WTC11 (cell line): ENCODE measurements around the gene CCDC28A. TPM values are rescaled to one million over a fixed set of nuclear protein-coding genes. Genes with fewer than 3 reads are reported as not detected.

Experiments used
- ATAC-seq: fragments of 200-7000 bp; cut with Tn5 transposase; 2 replicates; pipeline ENCODE4 v1.10.0; 2021; ENCODE audit warnings: mild to moderate bottlenecking, moderate library complexity
- CTCF ChIA-PET: fragments of 300-600 bp; sonication (Branson Sonifier 250); formaldehyde crosslinking; loops from one replicate; lab custom pipeline; 2021; ENCODE audit warnings: antibody characterized with exemption; lab: Charles Lee
- POLR2A ChIA-PET: fragments of 350-600 bp; sonication (Branson Sonifier 250); formaldehyde crosslinking; loops from one replicate; lab custom pipeline; 2021; ENCODE audit warnings: antibody characterized with exemption; lab: Charles Lee
- DNase-seq: peaks from one replicate; pipeline ENCODE4 v3.0.0; 2021; ENCODE audit warnings: low spot score
- H3K27ac Mint-ChIP-seq: 2 replicates; pipeline ENCODE4 v1.8.0; 2021; ENCODE audit warnings: mixed read lengths
- H3K27me3 Mint-ChIP-seq: 2 replicates; pipeline ENCODE4 v1.8.0; 2021; ENCODE audit warnings: low read depth, mild to moderate bottlenecking, moderate library complexity, mixed read lengths
- H3K36me3 Mint-ChIP-seq: 2 replicates; pipeline ENCODE4 v1.8.0; 2021; ENCODE audit warnings: mixed read lengths
- H3K4me1 Mint-ChIP-seq: 2 replicates; pipeline ENCODE4 v1.8.0; 2022; ENCODE audit warnings: mixed read lengths
- H3K4me3 Mint-ChIP-seq: 2 replicates; pipeline ENCODE4 v1.8.0; 2021; ENCODE audit warnings: mild to moderate bottlenecking, moderate library complexity, mixed read lengths
- H3K9me3 Mint-ChIP-seq: 2 replicates; pipeline ENCODE4 v1.8.0; 2021; ENCODE audit warnings: mixed read lengths
- ATF1 ChIP-seq: sonication (generic); formaldehyde crosslinking; IDR thresholded peaks from 2 replicates; pipeline ENCODE4 v1.8.1; 2023; ENCODE audit warnings: mild to moderate bottlenecking, moderate library complexity, missing genetic modification reagents
- CREM ChIP-seq: sonication (generic); formaldehyde crosslinking; IDR thresholded peaks from 2 replicates; pipeline ENCODE4 v1.8.1; 2022; ENCODE audit warnings: mild to moderate bottlenecking, missing genetic modification reagents, moderate library complexity
- CTCF ChIP-seq: fragments of 200-600 bp; IDR thresholded peaks from 2 replicates; pipeline ENCODE4 v1.8.0; 2022; ENCODE audit warnings: antibody characterized with exemption
- ELF4 ChIP-seq: sonication (generic); formaldehyde crosslinking; IDR thresholded peaks from 2 replicates; pipeline ENCODE4 v1.8.1; 2022; ENCODE audit warnings: low read depth, mild to moderate bottlenecking, moderate library complexity, missing genetic modification reagents
- ETV6 ChIP-seq: sonication (generic); formaldehyde crosslinking; IDR thresholded peaks from 2 replicates; pipeline ENCODE4 v1.8.1; 2022; ENCODE audit warnings: mild to moderate bottlenecking, missing genetic modification reagents
- KAT7 ChIP-seq: sonication (generic); formaldehyde crosslinking; IDR thresholded peaks from 2 replicates; pipeline ENCODE4 v1.8.1; 2023; ENCODE audit warnings: missing genetic modification reagents, mild to moderate bottlenecking, borderline replicate concordance
- MXD4 ChIP-seq: fragments of 250-450 bp; sonication (Bioruptor Pico); IDR thresholded peaks from 2 replicates; pipeline ENCODE4 v1.8.0; 2021; ENCODE audit warnings: mild to moderate bottlenecking, moderate library complexity, borderline replicate concordance
- PRDM15 ChIP-seq: sonication (generic); formaldehyde crosslinking; IDR thresholded peaks from 2 replicates; pipeline ENCODE4 v1.8.0; 2022; ENCODE audit warnings: missing genetic modification reagents
- PREB ChIP-seq: sonication (generic); formaldehyde crosslinking; IDR thresholded peaks from 2 replicates; pipeline ENCODE4 v1.8.1; 2022; ENCODE audit warnings: mild to moderate bottlenecking, missing genetic modification reagents, moderate library complexity, borderline replicate concordance
- RELA ChIP-seq: sonication (generic); formaldehyde crosslinking; IDR thresholded peaks from 2 replicates; pipeline ENCODE4 v1.8.1; 2022; ENCODE audit warnings: missing genetic modification reagents, mild to moderate bottlenecking, borderline replicate concordance
- SP1 ChIP-seq: sonication (generic); formaldehyde crosslinking; conservative IDR thresholded peaks from 2 replicates; pipeline ENCODE4 v1.8.1; 2022; ENCODE audit warnings: missing genetic modification reagents
- TEAD1 ChIP-seq: sonication (generic); formaldehyde crosslinking; IDR thresholded peaks from 2 replicates; pipeline ENCODE4 v1.8.0; 2022; ENCODE audit warnings: mild to moderate bottlenecking, missing genetic modification reagents
- TP53 ChIP-seq: sonication (generic); formaldehyde crosslinking; IDR thresholded peaks from 2 replicates; pipeline ENCODE4 v1.8.1; 2023; ENCODE audit warnings: mild to moderate bottlenecking, missing genetic modification reagents
- ZNF138 ChIP-seq: sonication (generic); formaldehyde crosslinking; conservative IDR thresholded peaks from 2 replicates; pipeline ENCODE4 v1.8.1; 2022; ENCODE audit warnings: mild to moderate bottlenecking, moderate library complexity, missing genetic modification reagents
- ZNF219 ChIP-seq: sonication (generic); formaldehyde crosslinking; IDR thresholded peaks from 2 replicates; pipeline ENCODE4 v1.8.0; 2023; ENCODE audit warnings: missing genetic modification reagents, mild to moderate bottlenecking, borderline replicate concordance
- ZNF671 ChIP-seq: fragments of 250-450 bp; sonication (Bioruptor Pico); IDR thresholded peaks from 2 replicates; pipeline ENCODE4 v1.8.0; 2021; ENCODE audit warnings: mild to moderate bottlenecking
- total RNA-seq: library from RNA; stranded (reverse); gene quantifications from 3 replicates; pipeline ENCODE4 v1.2.3, GENCODE V29; 2021
- TF ChIP-seq, protein P1 (sequence below): sonication (generic); formaldehyde crosslinking; IDR thresholded peaks from 2 replicates; pipeline ENCODE4 v1.8.1; 2023; ENCODE audit warnings: mild to moderate bottlenecking, missing genetic modification reagents
- TF ChIP-seq, protein P2 (sequence below): fragments of 250-450 bp; sonication (Bioruptor Pico); IDR thresholded peaks from 2 replicates; pipeline ENCODE4 v1.9.0; 2021; ENCODE audit warnings: mild to moderate bottlenecking

Gene CCDC28A
- total RNA-seq, 1 experiment from 2014 or later, result 8.7 TPM

DNA sequence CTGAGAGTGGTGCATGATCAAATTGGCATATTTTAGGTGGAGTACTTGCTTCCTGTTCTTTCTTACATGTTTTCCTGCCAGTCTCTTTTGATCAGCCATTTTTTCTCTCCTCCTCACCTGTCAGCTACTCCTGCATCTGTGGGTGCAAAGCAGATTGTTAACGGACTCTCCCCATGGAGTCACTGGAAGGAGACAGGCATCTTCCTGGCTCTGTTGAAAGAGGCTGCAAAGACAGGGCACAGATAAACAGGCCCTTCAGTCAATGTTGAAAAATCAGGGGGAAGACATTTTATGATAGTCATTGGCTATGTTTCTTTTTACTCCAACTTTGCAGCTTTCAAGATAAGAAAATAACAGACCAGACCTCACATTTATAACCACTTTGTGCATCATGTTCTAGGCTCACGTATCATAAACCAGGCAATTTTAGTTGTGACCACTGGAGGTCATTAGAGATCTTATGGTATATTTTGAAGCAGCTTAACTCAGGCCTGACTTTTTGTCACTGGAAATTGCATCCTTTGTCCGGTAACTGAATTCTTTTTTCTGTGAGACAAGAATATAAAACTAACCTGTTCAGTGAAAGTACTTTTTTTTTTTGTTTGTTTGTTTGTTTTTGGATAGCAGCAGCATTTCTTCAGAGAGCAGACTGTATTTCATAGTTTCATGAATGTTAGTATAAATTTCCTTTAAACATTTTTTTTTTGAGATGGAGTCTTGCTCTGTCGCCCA, 42.4 kb downstream of the CCDC28A start:
- no peaks in the 10 kb centered on the region for H3K9me3 Mint-ChIP-seq
- no peak for DNase-seq
- ChIA-PET POLR2A (no interaction called here), CTCF (interaction anchor here (0.8 to 1.3 kb wide), 8 partner anchors 9 to 294 kb away, joined by 3 to 9 read pairs (median 3); partner anchors contain the start of gene REPS1)
- peaks cover 32% of the 10 kb centered on the region for H3K4me1 Mint-ChIP-seq
- H3K27ac Mint-ChIP-seq, result peak overlapping the region; percentile 53; the same call in 1 of the 2 replicates
- no peak for TF ChIP-seq ZNF138 (CRISPR knock-in tag)
- TF ChIP-seq CTCF, result peak; percentile 41
- TF ChIP-seq, all 79 proteins: peak for 1
- Mint-ChIP-seq H3K27me3 (no peaks in the 10 kb centered on the region), H3K36me3 (no peaks in the 10 kb centered on the region), H3K4me3 (no peak overlapping the region)
- peak; percentile 50 for ATAC-seq

GRCh38 chr6:138817799-138818198, 44.2 kb downstream of the CCDC28A start:
- DNase-seq, result peak; percentile 62
- Mint-ChIP-seq H3K4me1 (peaks cover 32% of the 10 kb centered on the region), H3K36me3 (no peaks in the 10 kb centered on the region), H3K4me3 (0 out of 2 replicates have a peak overlapping the region, but pooled peaks have one; percentile 2), H3K27me3 (no peaks in the 10 kb centered on the region), H3K9me3 (no peaks in the 10 kb centered on the region)
- ATAC-seq, result peak; percentile 89
- ChIA-PET CTCF (interaction anchor here (0.5 to 0.7 kb wide), 4 partner anchors 50 to 547 kb away, joined by 3 to 4 read pairs (median 3); no protein-coding TSS in a partner anchor), POLR2A (interaction anchor here (0.6 kb wide), 1 partner anchor 162 kb away, joined by 12 read pairs; no protein-coding TSS in a partner anchor)
- TF ChIP-seq MXD4 (CRISPR knock-in tag) (no peak), SP1 (CRISPR knock-in tag) (0 out of 2 replicates have a peak, but pooled peaks have one; percentile 10), TEAD1 (CRISPR knock-in tag) (0 out of 2 replicates have a peak, but pooled peaks have one; percentile 37), CREM (no peak), ETV6 (CRISPR knock-in tag) (0 out of 2 replicates have a peak, but pooled peaks have one; percentile 53)
- TF ChIP-seq, protein P1, sequence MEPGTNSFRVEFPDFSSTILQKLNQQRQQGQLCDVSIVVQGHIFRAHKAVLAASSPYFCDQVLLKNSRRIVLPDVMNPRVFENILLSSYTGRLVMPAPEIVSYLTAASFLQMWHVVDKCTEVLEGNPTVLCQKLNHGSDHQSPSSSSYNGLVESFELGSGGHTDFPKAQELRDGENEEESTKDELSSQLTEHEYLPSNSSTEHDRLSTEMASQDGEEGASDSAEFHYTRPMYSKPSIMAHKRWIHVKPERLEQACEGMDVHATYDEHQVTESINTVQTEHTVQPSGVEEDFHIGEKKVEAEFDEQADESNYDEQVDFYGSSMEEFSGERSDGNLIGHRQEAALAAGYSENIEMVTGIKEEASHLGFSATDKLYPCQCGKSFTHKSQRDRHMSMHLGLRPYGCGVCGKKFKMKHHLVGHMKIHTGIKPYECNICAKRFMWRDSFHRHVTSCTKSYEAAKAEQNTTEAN (CRISPR knock-in tag), result 0 out of 2 replicates have a peak, but pooled peaks have one; percentile 28
- TF ChIP-seq, all 79 proteins: peak for 4
- peak overlapping the region; percentile 92 for H3K27ac Mint-ChIP-seq

DNA sequence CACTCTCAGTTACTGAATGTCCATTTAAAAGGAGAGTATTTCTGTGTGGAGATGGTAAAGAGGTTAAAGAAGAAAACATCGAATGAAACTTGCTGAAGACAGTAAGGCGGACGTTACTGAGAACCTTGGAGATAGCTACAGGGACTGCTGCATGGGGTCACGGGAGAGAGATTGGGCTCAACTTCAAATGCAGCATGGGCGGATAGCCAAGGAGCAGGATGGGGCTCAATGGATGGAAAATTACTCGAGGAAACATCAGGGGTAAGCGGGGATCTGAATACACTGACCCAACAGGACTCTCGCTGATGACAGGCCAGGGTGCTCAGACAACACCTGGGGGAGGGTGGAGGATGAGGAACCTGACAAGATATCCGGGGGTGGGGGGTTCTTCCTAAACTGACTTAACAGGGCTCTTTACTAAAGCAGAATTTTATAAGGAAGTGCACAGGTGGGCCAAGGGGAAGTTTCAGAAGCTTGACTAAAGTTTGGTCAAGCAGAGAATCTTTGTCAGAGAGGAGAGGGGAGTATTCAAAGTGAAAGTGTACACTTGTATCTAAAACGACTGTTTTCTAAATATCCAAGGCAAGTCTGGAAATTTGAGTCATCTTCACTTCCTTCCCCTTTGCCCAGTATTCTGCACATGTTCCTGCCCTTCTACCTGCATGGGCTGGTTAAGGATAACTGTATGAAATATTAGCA, 45.1 kb downstream of the CCDC28A start:
- TF ChIP-seq CREM, result no peak
- no peak for TF ChIP-seq PRDM15 (CRISPR knock-in tag)
- no peak for TF ChIP-seq ZNF219
- TF ChIP-seq PREB (CRISPR knock-in tag), result no peak
- no peak for TF ChIP-seq ATF1 (CRISPR knock-in tag)
- TF ChIP-seq ZNF671, result no peak
- no peak for TF ChIP-seq KAT7 (CRISPR knock-in tag)
- TF ChIP-seq ELF4 (CRISPR knock-in tag), result no peak
- TF ChIP-seq, protein P2, sequence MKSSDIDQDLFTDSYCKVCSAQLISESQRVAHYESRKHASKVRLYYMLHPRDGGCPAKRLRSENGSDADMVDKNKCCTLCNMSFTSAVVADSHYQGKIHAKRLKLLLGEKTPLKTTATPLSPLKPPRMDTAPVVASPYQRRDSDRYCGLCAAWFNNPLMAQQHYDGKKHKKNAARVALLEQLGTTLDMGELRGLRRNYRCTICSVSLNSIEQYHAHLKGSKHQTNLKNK, result no peak
- TF ChIP-seq TP53, result no peak
- TF ChIP-seq RELA (CRISPR knock-in tag), result no peak
- Mint-ChIP-seq H3K4me3 (no peak overlapping the region), H3K27me3 (no peaks in the 10 kb centered on the region), H3K27ac (peak overlapping the region; percentile 92), H3K36me3 (no peaks in the 10 kb centered on the region), H3K4me1 (peaks cover 30% of the 10 kb centered on the region), H3K9me3 (no peaks in the 10 kb centered on the region)
- CTCF ChIA-PET, result interaction anchor here (0.5 to 0.7 kb wide), 4 partner anchors 49 to 522 kb away, joined by 3 read pairs; no protein-coding TSS in a partner anchor
- no peak; the same call in 1 of the 2 replicates for ATAC-seq
- DNase-seq, result no peak
- POLR2A ChIA-PET, result no interaction called here
